HL-60 (cell line): ENCODE measurements around the gene ZNF19.

ENCODE experiments used
- DNase-seq, 2 experiments: peaks; one replicate each; pipeline ENCODE4 v3.0.0-alpha.2; 2010 to 2020; ENCODE audit warnings: low read depth in 1 of 2, low spot score in 1 of 2
- H3K27ac ChIP-seq: fragments of 250-450 bp; sonication (Bioruptor Pico); replicated peaks from 2 replicates; pipeline ENCODE4 v1.5.1; 2020; ENCODE audit warnings: mild to moderate bottlenecking, moderate library complexity
- H3K27me3 ChIP-seq: fragments of 250-450 bp; sonication (Bioruptor Pico); 2 replicates; pipeline ENCODE4 v1.5.1; 2021; ENCODE audit warnings: mild to moderate bottlenecking, moderate library complexity; ENCODE audit not compliant: insufficient read depth, poor library complexity, severe bottlenecking
- H3K4me3 ChIP-seq: replicated peaks from 2 replicates; pipeline ENCODE4 v1.5.1; 2011; ENCODE audit warnings: mild to moderate bottlenecking, control low read depth, low read length; ENCODE audit not compliant: insufficient read depth
- GABPA ChIP-seq: IDR thresholded peaks from 2 replicates; pipeline ENCODE4 v1.6.1; 2012; ENCODE audit warnings: low read depth
- POLR2AphosphoS5 ChIP-seq: IDR thresholded peaks from 2 replicates; pipeline ENCODE4 v1.6.1; 2012; ENCODE audit warnings: low read depth
- SPI1 ChIP-seq: IDR thresholded peaks from 2 replicates; pipeline ENCODE4 v1.6.1; 2012; ENCODE audit warnings: low read depth, mild to moderate bottlenecking, borderline replicate concordance
- TF ChIP-seq, protein P1 (sequence below): IDR thresholded peaks from one replicate; pipeline ENCODE4 v1.5.1; 2011; ENCODE audit warnings: low read length, control low read depth, inconsistent platforms; ENCODE audit not compliant: insufficient read depth
- TF ChIP-seq, protein P2 (sequence below): IDR thresholded peaks from 2 replicates; pipeline ENCODE4 v1.6.1; 2012; ENCODE audit warnings: low read depth; ENCODE audit not compliant: insufficient replicate concordance

Gene ZNF19

DNA sequence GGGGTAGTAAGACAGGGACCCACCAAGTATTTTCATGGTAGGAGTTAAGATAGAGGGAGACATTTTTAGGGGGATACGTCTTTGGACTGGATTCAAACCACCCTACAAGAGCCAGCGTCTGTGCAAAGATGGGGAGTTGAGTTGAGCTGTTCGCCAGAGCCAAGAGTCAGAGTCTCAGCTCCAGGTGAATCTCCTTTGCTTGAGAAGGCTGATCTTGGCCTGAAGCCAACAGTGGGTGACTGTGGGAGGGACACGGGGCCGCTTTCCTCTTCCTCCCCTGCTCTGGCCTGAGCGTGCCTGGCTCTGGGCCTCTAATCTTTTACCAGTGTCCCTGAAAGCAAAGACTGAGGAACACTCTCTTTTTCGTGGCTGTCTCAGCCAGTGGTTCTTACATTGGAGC, 52.7 kb downstream of the ZNF19 start:
- Histone ChIP-seq H3K27me3 (no peaks in the 10 kb centered on the region), H3K27ac (no peak overlapping the region), H3K4me3 (no peak overlapping the region)
- TF ChIP-seq GABPA (no peak), POLR2AphosphoS5 (no peak)
- TF ChIP-seq, protein P1, sequence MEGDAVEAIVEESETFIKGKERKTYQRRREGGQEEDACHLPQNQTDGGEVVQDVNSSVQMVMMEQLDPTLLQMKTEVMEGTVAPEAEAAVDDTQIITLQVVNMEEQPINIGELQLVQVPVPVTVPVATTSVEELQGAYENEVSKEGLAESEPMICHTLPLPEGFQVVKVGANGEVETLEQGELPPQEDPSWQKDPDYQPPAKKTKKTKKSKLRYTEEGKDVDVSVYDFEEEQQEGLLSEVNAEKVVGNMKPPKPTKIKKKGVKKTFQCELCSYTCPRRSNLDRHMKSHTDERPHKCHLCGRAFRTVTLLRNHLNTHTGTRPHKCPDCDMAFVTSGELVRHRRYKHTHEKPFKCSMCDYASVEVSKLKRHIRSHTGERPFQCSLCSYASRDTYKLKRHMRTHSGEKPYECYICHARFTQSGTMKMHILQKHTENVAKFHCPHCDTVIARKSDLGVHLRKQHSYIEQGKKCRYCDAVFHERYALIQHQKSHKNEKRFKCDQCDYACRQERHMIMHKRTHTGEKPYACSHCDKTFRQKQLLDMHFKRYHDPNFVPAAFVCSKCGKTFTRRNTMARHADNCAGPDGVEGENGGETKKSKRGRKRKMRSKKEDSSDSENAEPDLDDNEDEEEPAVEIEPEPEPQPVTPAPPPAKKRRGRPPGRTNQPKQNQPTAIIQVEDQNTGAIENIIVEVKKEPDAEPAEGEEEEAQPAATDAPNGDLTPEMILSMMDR: no peak
- TF ChIP-seq, protein P2, sequence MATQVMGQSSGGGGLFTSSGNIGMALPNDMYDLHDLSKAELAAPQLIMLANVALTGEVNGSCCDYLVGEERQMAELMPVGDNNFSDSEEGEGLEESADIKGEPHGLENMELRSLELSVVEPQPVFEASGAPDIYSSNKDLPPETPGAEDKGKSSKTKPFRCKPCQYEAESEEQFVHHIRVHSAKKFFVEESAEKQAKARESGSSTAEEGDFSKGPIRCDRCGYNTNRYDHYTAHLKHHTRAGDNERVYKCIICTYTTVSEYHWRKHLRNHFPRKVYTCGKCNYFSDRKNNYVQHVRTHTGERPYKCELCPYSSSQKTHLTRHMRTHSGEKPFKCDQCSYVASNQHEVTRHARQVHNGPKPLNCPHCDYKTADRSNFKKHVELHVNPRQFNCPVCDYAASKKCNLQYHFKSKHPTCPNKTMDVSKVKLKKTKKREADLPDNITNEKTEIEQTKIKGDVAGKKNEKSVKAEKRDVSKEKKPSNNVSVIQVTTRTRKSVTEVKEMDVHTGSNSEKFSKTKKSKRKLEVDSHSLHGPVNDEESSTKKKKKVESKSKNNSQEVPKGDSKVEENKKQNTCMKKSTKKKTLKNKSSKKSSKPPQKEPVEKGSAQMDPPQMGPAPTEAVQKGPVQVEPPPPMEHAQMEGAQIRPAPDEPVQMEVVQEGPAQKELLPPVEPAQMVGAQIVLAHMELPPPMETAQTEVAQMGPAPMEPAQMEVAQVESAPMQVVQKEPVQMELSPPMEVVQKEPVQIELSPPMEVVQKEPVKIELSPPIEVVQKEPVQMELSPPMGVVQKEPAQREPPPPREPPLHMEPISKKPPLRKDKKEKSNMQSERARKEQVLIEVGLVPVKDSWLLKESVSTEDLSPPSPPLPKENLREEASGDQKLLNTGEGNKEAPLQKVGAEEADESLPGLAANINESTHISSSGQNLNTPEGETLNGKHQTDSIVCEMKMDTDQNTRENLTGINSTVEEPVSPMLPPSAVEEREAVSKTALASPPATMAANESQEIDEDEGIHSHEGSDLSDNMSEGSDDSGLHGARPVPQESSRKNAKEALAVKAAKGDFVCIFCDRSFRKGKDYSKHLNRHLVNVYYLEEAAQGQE: no peak
- DNase-seq: no peak

DNA sequence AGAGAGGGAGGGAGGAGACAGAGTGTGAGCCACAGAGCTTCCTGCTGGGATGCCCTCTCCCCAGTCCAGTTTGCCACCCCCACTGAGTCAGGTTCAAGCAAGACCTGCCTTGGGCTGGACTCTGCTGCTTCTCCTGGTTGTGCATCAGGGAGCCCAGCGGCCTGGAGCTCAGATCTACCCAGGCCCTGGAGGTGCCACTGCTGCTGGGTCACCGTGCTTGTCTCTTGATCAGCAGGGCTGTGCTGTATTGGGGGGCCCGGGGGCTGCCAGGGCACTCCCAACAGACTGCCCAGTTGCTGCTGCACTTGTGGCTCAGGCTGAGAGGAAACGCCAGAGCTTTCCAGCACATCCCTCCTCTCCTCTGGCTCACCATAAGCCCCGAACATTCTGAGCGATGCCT, 56.2 kb downstream of the ZNF19 start:
- no peak overlapping the region for H3K4me3 ChIP-seq
- H3K27ac ChIP-seq: no peak overlapping the region
- TF ChIP-seq POLR2AphosphoS5: no peak
- no peak for TF ChIP-seq SPI1
- TF ChIP-seq, protein P2: no peak
- no peak for DNase-seq
- H3K27me3 ChIP-seq: no peaks in the 10 kb centered on the region

DNA sequence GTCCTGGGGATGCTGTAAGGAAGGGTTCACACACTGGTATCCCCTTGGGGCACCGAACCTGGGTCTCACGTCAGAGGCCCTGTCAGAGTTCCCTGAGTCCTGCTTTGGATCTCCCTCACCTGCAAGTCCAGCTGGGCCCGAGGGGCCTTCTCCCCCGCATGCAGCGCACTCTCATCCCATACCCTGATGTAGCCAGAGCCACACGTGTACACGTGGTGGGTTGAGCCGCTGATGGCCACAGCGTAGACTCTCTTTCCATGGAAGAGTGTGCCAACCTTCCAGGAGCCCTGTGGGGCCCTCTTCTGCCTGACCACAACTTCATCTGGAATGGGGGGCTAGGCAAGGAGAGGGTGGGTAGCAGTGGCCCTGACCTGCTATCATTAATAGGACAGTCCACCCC, 57.1 kb downstream of the ZNF19 start:
- TF ChIP-seq SPI1: no peak
- TF ChIP-seq, protein P1: no peak
- no peak for TF ChIP-seq GABPA
- no peak for TF ChIP-seq POLR2AphosphoS5
- TF ChIP-seq, protein P2: no peak

DNA sequence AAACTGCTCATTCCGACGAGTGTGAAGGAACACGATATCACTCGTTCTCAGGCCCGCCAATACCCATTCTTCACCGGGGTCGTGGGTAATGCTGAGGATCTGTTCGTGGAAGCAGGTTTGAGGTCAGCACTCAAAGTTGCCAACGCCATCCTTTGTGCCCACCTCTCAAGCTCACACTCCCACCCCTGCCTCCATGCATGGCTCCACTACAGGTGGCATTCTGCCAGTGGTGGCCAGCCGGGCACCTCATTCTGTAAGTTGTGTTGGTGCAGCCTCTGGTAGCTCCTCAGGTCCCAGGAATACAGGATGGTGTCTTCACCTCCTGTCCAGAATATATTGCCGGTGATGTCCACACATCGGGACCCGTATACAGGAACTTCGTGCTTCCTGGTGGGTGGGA, 57.9 kb downstream of the ZNF19 start:
- peaks cover 5% of the 10 kb centered on the region for H3K27me3 ChIP-seq
- H3K4me3 ChIP-seq: no peak overlapping the region
- no peak for DNase-seq
- TF ChIP-seq GABPA (no peak), POLR2AphosphoS5 (no peak), SPI1 (no peak)
- TF ChIP-seq, protein P2: no peak
- TF ChIP-seq, protein P1: no peak
- no peak overlapping the region for H3K27ac ChIP-seq

More for the DNA sequence above, 57.1 kb downstream of the ZNF19 start:
- H3K27ac ChIP-seq: no peak overlapping the region
- DNase-seq: no peak
- peaks cover 4% of the 10 kb centered on the region for H3K27me3 ChIP-seq
- no peak overlapping the region for H3K4me3 ChIP-seq
